Measurements from ENCODE around the gene CAPN8. TPM values are rescaled to one million over a fixed set of nuclear protein-coding genes. Genes with fewer than 3 reads are reported as not detected.

Gene CAPN8
- total RNA-seq, 1 donor from 2014 or later: not detected

DNA sequence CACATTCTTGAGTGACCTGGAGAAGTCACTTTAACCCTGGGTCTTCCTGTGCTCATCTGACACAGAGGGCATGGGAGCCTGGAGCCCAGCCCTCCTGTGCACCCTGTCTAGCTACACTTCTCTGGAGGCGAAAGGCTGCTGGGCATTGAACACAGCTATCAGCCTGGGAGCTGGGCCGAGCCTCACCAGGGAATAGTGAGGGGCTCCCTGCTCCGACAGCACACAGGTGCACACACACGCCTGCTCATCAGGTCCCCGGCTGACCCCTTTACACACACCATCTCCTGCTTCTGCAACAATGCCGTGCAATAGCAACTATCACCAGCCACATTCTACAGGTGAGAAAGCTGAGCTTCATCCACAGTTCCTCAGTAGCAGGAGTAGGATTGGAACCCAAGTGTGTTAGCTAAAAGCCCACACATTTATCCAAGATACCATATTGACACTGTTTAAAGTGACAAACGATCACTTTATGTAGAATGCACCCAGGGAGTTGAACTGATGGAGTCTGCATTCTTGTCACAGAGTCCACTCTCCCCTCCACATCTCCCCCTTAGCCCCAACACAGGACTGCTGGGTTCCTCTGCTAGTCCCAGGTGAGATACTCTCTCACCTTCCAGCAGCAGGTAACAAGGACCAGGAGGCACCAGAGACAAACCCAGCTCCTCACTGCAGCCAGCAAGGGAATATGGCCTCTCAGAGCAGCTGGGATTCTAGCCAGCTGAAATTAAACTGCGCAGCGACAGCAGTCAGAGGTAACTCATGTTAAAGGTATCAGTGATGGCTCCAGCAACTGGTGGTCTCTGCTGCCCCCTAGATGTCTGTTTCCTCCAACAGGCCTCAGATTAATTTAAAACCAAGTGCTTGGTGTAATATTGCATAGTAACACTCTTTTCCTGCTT, 18.3 kb upstream of the CAPN8 start:
- TF ChIP-seq, protein P1, sequence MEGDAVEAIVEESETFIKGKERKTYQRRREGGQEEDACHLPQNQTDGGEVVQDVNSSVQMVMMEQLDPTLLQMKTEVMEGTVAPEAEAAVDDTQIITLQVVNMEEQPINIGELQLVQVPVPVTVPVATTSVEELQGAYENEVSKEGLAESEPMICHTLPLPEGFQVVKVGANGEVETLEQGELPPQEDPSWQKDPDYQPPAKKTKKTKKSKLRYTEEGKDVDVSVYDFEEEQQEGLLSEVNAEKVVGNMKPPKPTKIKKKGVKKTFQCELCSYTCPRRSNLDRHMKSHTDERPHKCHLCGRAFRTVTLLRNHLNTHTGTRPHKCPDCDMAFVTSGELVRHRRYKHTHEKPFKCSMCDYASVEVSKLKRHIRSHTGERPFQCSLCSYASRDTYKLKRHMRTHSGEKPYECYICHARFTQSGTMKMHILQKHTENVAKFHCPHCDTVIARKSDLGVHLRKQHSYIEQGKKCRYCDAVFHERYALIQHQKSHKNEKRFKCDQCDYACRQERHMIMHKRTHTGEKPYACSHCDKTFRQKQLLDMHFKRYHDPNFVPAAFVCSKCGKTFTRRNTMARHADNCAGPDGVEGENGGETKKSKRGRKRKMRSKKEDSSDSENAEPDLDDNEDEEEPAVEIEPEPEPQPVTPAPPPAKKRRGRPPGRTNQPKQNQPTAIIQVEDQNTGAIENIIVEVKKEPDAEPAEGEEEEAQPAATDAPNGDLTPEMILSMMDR (conservative IDR thresholded peaks at IDR 0.05; ENCODE audit: low read depth, low read length): peak; percentile 84
- DNase-seq (ENCODE audit: low read depth): peak; percentile 61
- no peak overlapping the region for H3K4me3 ChIP-seq (ENCODE audit: low read depth, low read length)

DNA sequence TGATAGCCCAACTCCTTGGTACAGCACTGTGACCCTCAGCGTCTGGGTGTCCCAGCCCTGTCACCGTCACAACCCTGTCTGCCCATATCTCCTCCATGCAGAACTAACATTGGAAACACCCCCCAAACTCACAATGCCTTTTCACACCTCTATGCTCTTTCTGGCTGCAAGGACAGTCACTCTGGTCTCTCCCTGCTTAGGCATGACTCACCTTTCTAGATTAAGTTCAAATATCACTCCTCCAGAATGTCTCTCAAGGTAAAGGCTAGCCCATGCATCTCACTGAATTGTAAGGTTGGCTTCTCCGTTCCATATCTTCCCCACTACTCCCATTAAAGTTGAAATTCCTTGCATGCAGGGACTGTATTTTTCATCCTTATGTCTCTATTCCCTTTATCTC, 17.0 kb upstream of the CAPN8 start:
- H3K4me3 ChIP-seq (ENCODE audit: low read depth, low read length): no peak overlapping the region
- DNase-seq (ENCODE audit: low read depth): no peak
- TF ChIP-seq, protein P1 (conservative IDR thresholded peaks at IDR 0.05; ENCODE audit: low read depth, low read length): no peak

DNA sequence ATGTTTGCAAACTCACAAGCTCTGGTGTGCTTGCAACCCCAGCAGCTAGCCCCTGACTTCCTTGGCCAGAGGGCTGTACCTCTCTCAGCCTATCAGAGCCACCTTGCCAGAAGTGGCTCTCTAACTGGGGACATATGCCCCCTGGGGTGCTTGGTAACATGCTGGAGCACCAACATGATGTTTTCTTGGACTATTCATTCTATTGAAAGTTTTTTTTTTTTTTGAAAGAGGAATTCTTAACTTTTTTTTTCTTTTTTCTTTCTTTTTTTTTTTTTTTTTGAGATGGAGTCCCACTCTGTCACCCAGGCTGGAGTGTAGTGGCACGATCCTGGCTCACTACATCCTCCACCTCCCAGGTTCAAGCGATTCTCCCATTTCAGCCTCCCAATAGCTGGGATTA, 14.7 kb upstream of the CAPN8 start:
- no peak for DNase-seq (ENCODE audit: low read depth)
- TF ChIP-seq, protein P1 (conservative IDR thresholded peaks at IDR 0.05; ENCODE audit: low read depth, low read length): no peak

GRCh38 chr1:223678841-223679240, 13.3 kb upstream of the CAPN8 start:
- H3K4me3 ChIP-seq (ENCODE audit: low read depth, low read length): no peak overlapping the region
- no peak for DNase-seq (ENCODE audit: low read depth)
- TF ChIP-seq, protein P1 (conservative IDR thresholded peaks at IDR 0.05; ENCODE audit: low read depth, low read length): no peak

More for the DNA sequence above, 14.7 kb upstream of the CAPN8 start:
- no peak overlapping the region for H3K4me3 ChIP-seq (ENCODE audit: low read depth, low read length)

DNA sequence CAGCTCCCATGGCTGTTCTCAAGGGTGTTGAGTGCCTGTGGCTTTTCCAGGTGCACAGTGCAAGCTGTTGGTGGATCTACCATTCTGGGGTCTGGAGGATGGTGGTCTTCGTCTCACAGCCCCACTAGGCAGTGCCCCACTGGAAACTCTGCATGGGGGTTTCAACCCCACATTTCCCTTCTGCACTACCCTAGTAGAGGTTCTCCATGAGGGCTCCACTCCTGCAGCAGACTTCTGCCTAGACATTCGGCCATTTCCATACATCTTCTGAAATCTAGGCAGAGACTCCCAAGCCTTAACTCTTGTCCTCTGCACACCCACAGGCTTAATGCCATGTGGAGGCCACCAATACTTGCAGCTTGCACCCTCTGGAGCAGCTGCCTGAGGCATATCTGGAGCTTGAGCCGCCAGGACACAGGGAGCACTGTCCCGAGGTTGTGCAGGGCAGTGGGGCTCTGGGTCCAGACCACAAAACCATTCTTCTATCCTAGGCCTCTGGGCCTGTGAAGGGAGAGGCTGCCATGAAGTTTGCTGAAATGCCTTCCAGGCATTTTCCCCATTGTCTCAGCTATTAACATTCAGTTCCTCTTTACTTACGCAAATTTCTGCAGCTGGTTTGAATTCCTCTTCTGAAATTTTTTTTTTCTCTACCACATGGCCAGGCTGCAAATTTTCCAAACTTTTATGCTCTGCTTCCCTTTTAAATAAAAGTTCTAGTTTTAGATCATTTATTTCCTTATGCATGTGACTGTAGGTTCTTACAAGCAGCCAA, 8.8 kb upstream of the CAPN8 start:
- TF ChIP-seq, protein P1 (conservative IDR thresholded peaks at IDR 0.05; ENCODE audit: low read depth, low read length): no peak
- no peak overlapping the region for H3K4me3 ChIP-seq (ENCODE audit: low read depth, low read length)
- no peak for DNase-seq (ENCODE audit: low read depth)

GRCh38 chr1:223670458-223671159, 5.1 kb upstream of the CAPN8 start:
- H3K4me3 ChIP-seq (ENCODE audit: low read depth, low read length): no peak overlapping the region
- DNase-seq (ENCODE audit: low read depth): peak; percentile 13
- TF ChIP-seq, protein P1 (conservative IDR thresholded peaks at IDR 0.05; ENCODE audit: low read depth, low read length): peak; percentile 92

All from epithelial cell of proximal tubule (primary cell).